WTC11 (cell line): ENCODE results near the gene BCAR3.

Experiments
- ELF4 ChIP-seq: sonication (generic); formaldehyde crosslinking; IDR thresholded peaks from 2 replicates; pipeline ENCODE4 v1.8.1; 2022; ENCODE audit warnings: low read depth, mild to moderate bottlenecking, moderate library complexity, missing genetic modification reagents
- ESRRA ChIP-seq: sonication (generic); formaldehyde crosslinking; IDR thresholded peaks from 2 replicates; pipeline ENCODE4 v1.8.1; 2022; ENCODE audit warnings: mild to moderate bottlenecking, missing genetic modification reagents, borderline replicate concordance
- FOXJ3 ChIP-seq: sonication (generic); formaldehyde crosslinking; IDR thresholded peaks from 2 replicates; pipeline ENCODE4 v1.9.0; 2021; ENCODE audit warnings: missing genetic modification reagents, mild to moderate bottlenecking, borderline replicate concordance
- FOXP1 ChIP-seq: sonication (generic); formaldehyde crosslinking; IDR thresholded peaks from 2 replicates; pipeline ENCODE4 v1.8.0; 2022; ENCODE audit warnings: missing genetic modification reagents, mild to moderate bottlenecking, moderate library complexity, borderline replicate concordance
- IRF2 ChIP-seq: sonication (generic); formaldehyde crosslinking; IDR thresholded peaks from 2 replicates; pipeline ENCODE4 v1.8.0; 2022; ENCODE audit warnings: low read depth, missing genetic modification reagents, borderline replicate concordance
- NR3C1 ChIP-seq: sonication (generic); formaldehyde crosslinking; conservative IDR thresholded peaks from 2 replicates; pipeline ENCODE4 v1.8.1; 2023; ENCODE audit warnings: low read depth, mild to moderate bottlenecking, missing genetic modification reagents
- OVOL2 ChIP-seq: fragments of 250-450 bp; sonication (Bioruptor Pico); IDR thresholded peaks from 2 replicates; pipeline ENCODE4 v1.9.0; 2021; ENCODE audit warnings: mild to moderate bottlenecking, borderline replicate concordance
- TEAD4 ChIP-seq: sonication (generic); formaldehyde crosslinking; IDR thresholded peaks from 2 replicates; pipeline ENCODE4 v1.8.0; 2022; ENCODE audit warnings: mild to moderate bottlenecking, missing genetic modification reagents
- ZNF416 ChIP-seq: fragments of 250-450 bp; sonication (Bioruptor Pico); IDR thresholded peaks from 2 replicates; pipeline ENCODE4 v1.9.0; 2021; ENCODE audit warnings: mild to moderate bottlenecking, inconsistent platforms
- TF ChIP-seq, protein P1 (sequence below): sonication (generic); formaldehyde crosslinking; IDR thresholded peaks from 2 replicates; pipeline ENCODE4 v1.8.0; 2022; ENCODE audit warnings: mild to moderate bottlenecking, missing genetic modification reagents
- TF ChIP-seq, protein P2 (sequence below): fragments of 200-600 bp; IDR thresholded peaks from 2 replicates; pipeline ENCODE4 v1.8.0; 2022; ENCODE audit warnings: antibody characterized with exemption
- TF ChIP-seq, protein P3 (sequence below): fragments of 250-450 bp; sonication (Bioruptor Pico); IDR thresholded peaks from 2 replicates; pipeline ENCODE4 v2.1.2; 2022; ENCODE audit warnings: mild to moderate bottlenecking, moderate library complexity
- TF ChIP-seq, protein P4 (sequence below): sonication (generic); formaldehyde crosslinking; IDR thresholded peaks from 2 replicates; pipeline ENCODE4 v1.8.0; 2022; ENCODE audit warnings: mild to moderate bottlenecking, missing genetic modification reagents

DNA sequence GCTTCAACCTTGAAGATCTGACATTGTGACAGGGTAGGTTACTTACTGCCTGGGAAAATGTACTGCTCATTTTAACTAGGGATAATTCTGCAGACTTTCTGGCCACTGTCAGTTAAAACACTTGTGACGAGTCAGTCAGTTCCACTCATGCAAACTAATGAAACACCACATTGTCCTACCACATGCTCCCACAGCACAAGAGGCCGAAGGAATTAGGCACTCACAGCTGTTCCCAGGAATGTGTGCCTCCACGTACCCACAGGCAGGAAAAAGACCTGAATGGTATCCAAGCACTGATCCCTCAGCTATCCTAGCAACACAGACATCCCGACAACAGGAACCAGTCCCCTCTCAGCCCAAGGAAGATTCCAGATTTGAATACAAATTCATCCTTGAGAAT is 12.3 kb downstream of the BCAR3 start:
- TF ChIP-seq, protein P1, sequence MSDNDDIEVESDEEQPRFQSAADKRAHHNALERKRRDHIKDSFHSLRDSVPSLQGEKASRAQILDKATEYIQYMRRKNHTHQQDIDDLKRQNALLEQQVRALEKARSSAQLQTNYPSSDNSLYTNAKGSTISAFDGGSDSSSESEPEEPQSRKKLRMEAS (CRISPR knock-in tag), result no peak
- TF ChIP-seq, protein P2, sequence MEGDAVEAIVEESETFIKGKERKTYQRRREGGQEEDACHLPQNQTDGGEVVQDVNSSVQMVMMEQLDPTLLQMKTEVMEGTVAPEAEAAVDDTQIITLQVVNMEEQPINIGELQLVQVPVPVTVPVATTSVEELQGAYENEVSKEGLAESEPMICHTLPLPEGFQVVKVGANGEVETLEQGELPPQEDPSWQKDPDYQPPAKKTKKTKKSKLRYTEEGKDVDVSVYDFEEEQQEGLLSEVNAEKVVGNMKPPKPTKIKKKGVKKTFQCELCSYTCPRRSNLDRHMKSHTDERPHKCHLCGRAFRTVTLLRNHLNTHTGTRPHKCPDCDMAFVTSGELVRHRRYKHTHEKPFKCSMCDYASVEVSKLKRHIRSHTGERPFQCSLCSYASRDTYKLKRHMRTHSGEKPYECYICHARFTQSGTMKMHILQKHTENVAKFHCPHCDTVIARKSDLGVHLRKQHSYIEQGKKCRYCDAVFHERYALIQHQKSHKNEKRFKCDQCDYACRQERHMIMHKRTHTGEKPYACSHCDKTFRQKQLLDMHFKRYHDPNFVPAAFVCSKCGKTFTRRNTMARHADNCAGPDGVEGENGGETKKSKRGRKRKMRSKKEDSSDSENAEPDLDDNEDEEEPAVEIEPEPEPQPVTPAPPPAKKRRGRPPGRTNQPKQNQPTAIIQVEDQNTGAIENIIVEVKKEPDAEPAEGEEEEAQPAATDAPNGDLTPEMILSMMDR, result no peak
- TF ChIP-seq OVOL2 (CRISPR knock-in tag), result no peak
- TF ChIP-seq ELF4 (CRISPR knock-in tag), result no peak
- no peak for TF ChIP-seq ZNF416
- TF ChIP-seq NR3C1 (CRISPR knock-in tag), result no peak
- no peak for TF ChIP-seq FOXP1 (CRISPR knock-in tag)
- TF ChIP-seq TEAD4 (CRISPR knock-in tag), result no peak
- TF ChIP-seq IRF2 (CRISPR knock-in tag), result no peak
- no peak for TF ChIP-seq ESRRA (CRISPR knock-in tag)
- TF ChIP-seq, protein P3, sequence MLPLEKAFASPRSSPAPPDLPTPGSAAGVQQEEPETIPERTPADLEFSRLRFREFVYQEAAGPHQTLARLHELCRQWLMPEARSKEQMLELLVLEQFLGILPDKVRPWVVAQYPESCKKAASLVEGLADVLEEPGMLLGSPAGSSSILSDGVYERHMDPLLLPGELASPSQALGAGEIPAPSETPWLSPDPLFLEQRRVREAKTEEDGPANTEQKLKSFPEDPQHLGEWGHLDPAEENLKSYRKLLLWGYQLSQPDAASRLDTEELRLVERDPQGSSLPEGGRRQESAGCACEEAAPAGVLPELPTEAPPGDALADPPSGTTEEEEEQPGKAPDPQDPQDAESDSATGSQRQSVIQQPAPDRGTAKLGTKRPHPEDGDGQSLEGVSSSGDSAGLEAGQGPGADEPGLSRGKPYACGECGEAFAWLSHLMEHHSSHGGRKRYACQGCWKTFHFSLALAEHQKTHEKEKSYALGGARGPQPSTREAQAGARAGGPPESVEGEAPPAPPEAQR (CRISPR knock-in tag), result no peak
- no peak for TF ChIP-seq FOXJ3 (CRISPR knock-in tag)
- TF ChIP-seq, protein P4, sequence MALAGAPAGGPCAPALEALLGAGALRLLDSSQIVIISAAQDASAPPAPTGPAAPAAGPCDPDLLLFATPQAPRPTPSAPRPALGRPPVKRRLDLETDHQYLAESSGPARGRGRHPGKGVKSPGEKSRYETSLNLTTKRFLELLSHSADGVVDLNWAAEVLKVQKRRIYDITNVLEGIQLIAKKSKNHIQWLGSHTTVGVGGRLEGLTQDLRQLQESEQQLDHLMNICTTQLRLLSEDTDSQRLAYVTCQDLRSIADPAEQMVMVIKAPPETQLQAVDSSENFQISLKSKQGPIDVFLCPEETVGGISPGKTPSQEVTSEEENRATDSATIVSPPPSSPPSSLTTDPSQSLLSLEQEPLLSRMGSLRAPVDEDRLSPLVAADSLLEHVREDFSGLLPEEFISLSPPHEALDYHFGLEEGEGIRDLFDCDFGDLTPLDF (CRISPR knock-in tag), result no peak
